Hematopoietic multipotent progenitor cell treated with erythropoietin and hydrocortisone succinate and interleukin-3 and kit ligand, for 6 days (in vitro differentiated cells): ENCODE results near the gene NTSR1.
A peak's percentile ranks its signal among the peaks of the same experiment; 100 is the strongest.

Experiments
- DNase-seq: peaks from one replicate; pipeline ENCODE4 v3.0.0-alpha.2; 2015

NTSR1 gene

GRCh38 chr20:62710221-62710885 is 1.7 kb downstream of the NTSR1 start:
- no peak for DNase-seq

GRCh38 chr20:62710886-62711702 is 2.5 kb downstream of the NTSR1 start:
- DNase-seq, result peak; percentile 59

DNA sequence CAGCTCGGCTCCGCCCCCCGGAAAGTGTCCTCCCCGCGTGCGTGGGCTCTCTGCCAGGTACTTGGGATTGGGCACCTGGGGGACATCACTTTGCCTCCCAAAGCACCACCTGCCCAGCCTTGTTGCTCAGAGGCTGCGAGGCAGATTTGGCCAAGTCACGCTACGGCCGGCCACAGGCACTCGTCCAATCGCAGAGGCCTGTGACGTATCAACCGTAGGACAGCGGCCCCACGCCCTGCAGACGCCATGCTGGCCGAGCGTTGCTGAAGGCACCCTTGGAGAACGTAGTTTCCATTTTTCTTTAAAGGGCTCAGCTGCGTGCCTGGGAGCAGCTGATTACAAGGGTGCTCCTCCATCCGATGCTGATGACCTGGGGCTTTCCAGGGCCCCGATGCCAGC is 3.1 kb downstream of the NTSR1 start:
- no peak for DNase-seq

DNA sequence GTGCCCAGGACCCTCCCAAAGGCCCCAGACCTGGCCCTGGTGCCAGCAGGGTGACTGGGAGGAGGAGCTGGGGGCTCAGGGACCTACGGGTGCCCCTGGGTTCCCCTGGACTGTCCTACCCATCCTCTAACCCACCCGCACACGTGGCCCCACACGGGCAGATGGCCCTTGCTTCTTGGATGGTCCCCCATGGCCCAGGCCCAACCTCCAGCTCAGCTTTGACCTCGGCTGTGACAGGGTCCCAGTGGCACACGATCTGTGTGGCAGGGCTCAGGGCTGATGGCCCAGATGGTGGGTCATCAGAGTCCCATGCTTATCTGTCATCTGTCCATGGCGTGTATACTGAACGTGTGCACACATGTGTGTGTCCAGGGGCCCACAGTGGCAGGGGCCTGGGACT is 4.0 kb downstream of the NTSR1 start:
- DNase-seq, result no peak

DNA sequence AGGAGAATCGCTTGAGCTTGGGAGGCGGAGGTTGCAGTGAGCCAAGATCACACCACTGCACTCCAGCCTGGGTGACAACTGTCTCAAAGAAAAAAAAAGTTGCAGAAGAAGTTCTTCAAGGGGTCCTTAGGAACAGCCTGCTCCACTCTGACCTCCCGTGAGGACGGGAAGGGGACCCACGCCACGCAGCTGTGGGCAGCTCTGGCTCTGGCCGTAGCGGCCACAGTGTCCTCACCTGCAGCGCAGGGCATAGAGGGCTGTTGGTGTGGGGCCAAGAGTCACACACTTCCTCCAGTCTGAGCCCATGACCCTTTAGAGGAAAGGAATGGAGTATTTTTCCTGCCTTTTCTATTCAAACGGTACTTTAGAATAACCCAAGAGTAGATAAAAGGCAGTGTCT is 5.4 kb downstream of the NTSR1 start:
- DNase-seq, result no peak

DNA sequence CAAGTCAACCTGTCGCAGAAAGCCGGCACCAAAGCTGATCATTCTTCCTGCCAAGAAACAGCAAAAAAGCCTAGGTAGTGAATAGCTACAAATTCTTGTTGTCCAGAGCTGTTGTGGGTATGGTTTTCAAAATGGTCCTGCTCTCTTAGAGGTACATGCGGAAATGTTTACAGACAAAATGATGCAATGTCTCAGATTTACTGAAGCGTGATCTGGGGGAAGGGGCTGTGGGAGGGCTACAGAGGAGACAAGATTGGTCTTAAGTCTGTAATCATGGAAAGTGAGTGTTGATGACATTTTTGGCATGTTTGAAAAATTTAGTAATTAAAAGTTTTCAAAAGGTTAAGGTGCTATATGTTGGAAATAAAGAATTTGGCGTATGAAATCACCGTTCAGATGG is 6.2 kb downstream of the NTSR1 start:
- no peak for DNase-seq

- DNase-seq, result no peak
These were observed 6.6 kb downstream of the NTSR1 start for GRCh38 chr20:62715201-62715600.

DNA sequence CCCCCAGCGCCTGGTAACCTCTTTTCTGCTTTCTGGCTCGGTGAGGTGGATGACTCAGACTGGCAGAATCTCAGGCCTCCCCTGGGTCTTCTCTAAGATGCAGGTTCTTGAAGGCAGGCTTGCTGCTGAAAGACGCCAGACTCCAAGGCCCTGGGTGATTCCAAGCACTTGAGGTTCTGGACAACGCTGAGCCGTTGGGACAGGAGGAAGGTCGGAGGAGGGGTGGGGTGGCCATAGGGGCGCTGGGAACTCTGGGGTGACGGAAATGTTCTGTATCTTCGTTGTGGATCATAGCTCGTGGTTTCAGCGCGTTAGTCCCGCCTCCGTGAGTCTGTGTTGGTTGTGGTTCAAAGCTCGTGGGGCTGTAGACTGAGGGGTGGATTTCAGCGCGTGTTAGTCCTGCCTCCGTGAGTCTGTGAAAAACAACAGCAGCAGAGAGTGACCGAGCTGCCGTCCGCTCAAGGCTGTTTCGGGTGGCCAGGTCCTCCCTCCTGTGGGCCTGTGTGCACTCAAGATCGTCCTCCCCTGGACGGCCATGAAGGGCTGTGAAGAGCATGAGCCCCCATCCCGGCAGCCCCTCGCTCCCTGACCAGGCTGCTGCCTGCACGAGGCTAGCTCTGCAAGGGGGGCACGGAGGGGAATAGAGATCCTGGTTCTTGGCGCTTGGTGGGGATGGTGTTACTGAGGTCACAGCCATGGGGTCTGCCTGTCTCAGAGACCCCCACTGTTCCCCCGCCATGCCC is 7.7 kb downstream of the NTSR1 start:
- no peak for DNase-seq

GRCh38 chr20:62716941-62717310 is 8.3 kb downstream of the NTSR1 start:
- no peak for DNase-seq

DNA sequence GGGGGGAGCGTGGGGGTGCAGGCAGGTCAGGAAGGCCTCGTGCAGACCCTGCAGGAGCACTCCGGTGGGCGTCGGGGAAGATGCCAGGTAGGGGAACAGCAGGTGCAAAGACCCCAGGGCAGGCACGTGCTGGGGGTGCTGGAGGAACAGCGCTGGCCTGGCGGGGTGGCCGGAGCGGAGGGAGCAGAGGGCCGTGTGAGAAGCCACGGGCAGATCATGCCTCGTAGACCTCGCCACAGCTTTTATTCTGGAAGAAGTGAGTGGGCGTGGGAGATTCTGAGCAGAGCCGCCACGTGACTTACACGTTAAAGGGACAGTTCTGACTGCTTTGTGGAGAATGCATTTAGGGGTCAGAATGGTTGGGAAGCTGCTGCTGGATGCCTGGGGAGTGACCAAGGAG is 9.3 kb downstream of the NTSR1 start:
- DNase-seq, result no peak

GRCh38 chr20:62718546-62718945 is 9.9 kb downstream of the NTSR1 start:
- DNase-seq, result no peak

GRCh38 chr20:62719250-62719935 is 10.8 kb downstream of the NTSR1 start:
- no peak for DNase-seq

GRCh38 chr20:62721511-62722370 is 13.1 kb downstream of the NTSR1 start:
- DNase-seq, result no peak

- no peak for DNase-seq
These were observed 14.0 kb downstream of the NTSR1 start for GRCh38 chr20:62722627-62723026.

DNA sequence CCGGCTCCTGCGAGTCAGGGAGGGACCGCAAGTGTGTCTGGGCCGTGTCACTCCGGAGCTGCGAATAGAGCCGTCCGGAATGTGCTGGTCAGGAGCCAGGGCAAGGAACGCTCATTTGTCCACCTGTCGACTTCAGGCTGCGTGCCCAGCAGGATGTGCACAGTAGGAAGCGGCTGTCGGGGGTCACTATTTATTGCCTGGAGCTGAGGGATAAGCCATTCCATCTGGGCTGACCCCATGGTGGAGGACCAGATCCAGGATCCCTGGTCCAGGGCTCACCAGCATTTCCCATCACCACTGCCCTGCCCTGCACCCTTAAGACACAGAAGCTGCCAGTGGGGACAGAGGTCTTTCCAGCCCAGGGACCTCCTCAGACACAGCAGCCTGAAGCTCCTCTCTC is 14.7 kb downstream of the NTSR1 start:
- DNase-seq, result no peak

DNA sequence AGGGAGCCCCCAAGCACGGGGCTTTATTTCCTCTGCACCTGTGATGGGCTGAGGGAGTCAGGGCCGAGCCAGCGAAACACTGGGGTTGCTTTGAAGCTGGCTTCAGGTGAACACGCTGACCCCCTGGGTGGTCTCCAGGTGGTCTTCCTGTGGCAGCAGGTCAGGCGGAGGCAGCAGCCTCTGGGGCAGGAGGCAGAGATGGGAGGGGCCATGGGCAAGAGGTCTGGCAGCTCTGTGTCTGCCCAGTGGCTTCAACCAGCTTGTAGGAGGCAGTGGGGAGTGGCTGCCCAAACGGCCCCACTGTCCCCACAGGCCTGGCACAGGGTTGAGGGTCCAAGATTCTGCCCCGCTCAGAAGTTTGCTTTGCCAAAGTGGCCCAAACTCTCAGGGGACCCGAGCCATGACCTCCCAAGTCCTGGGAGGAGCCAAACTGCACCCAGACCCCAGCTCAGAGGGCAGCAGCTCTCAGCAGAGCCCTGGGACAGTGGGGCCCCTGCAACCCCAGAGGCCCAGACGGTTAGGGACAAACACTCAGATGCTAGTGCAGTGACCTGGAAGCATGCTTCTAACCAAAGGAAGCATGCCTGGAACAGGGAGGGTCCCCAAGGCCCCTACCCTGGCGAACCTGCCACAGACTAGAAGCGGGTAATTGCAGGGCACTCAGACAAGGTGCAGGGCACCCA is 15.3 kb downstream of the NTSR1 start:
- no peak for DNase-seq

DNA sequence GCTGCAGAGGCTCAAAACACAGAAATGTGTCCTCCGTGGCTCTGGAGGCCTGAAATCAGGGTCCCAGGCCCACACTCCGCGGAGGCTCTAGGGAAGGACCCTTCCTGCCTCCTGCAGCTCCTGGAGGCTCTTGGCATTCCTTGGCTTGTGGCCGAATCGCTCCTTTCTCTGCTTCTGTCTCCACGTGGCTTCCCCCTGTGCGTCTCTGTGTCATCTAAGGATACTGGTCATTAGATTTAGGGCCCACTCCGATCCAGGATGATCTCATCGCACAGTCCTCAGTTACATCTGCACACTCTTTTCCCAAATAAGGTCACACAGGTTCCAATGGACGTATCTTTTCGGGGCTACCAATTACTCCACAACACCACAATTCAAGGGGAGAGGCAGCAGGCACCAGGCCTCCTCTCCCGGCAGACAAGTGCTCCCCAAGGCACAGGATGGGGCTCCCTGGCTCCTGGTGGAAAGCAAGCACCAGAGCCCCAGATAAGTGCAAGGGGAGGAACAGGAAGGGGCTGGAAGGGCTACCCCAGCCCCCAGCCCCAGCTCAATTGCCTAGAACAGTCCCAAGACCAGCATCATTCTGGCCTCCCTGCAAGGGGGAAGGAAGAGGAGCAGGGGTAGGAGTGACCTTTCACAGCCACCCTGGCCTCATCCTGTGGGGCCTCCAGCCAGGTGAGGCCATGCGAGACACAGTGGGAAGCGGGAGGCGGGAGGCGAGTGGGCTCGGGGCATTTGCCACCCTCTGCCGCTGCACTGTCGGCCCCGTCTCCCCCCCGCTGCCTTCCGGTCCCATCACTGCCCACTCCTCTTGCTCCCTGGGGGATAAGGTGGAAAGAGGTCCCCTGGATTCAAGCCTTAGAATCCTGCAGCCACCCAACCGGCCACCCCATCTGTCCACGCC is 16.3 kb downstream of the NTSR1 start:
- DNase-seq, result no peak

DNA sequence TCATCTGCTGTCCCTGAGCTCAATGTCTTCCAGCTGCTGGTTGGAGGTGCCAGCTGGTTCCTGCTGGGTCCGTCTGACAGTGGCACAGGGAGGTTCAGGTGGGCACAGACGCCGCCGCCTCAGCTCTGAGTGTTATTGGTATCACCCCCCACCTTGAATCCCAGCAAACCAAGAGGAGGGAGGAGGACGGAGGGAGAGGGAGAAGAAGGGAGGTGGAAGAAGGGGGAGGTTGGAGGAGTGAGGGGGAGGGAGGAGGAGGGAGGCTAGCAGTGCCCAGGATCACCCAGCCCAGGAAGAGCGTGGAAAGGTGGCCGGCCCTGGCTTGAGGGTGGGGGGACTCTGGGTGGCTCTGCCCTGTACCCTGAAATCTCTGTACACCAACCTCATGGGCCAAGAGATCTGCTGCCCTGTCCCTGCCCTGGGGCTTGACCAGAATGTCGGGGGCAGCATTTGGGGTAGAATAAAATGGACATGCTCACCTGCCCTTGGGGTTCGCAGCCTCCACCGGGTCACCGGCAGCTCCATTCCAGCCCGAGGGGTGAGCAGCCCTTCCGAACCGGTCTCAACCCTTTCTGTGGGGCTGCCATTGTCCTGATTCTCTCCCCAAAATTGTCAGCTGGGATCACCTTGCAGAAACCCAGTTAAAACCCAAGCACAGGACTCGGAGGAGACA is 17.1 kb downstream of the NTSR1 start:
- DNase-seq, result no peak

- DNase-seq, result no peak
These were observed 17.6 kb downstream of the NTSR1 start for GRCh38 chr20:62726276-62726675.
